Activated naive CD8-positive, alpha-beta T cell treated with anti-CD3 and anti-CD28 coated beads, Interleukin-2, amount 10 ng/mL, durations not matched to agents 7 days and 5 days (primary cell): ENCODE data around the gene MBTPS1. TPM values are rescaled to one million over a fixed set of nuclear protein-coding genes. Genes with fewer than 3 reads are reported as not detected.
A peak's percentile ranks its signal among the peaks of the same experiment; 100 is the strongest.

Experiments
- ATAC-seq: fragments of 150-1000 bp; cut with Tn5 transposase; one replicate; pipeline ENCODE4 v1.10.0; 2021; ENCODE audit warnings: low read depth, moderate library complexity
- POLR2A ChIA-PET: fragments of 350-600 bp; sonication (Branson Sonifier 250); formaldehyde crosslinking; loops from one replicate; lab custom pipeline; 2021; ENCODE audit warnings: antibody characterized with exemption; lab: Charles Lee
- DNase-seq: peaks from one replicate; pipeline ENCODE4 v3.0.0; 2021
- H3K27ac Mint-ChIP-seq: one replicate; pipeline ENCODE4 v1.8.0; 2022; ENCODE audit warnings: mild to moderate bottlenecking, mixed read lengths
- H3K27me3 Mint-ChIP-seq: one replicate; pipeline ENCODE4 v1.8.0; 2022; ENCODE audit warnings: mild to moderate bottlenecking, moderate library complexity, mixed read lengths
- H3K36me3 Mint-ChIP-seq: one replicate; pipeline ENCODE4 v1.8.0; 2021; ENCODE audit warnings: mild to moderate bottlenecking, mixed read lengths
- H3K4me1 Mint-ChIP-seq: one replicate; pipeline ENCODE4 v1.8.0; 2021; ENCODE audit warnings: mixed read lengths
- H3K4me3 Mint-ChIP-seq: one replicate; pipeline ENCODE4 v1.8.0; 2022; ENCODE audit warnings: mild to moderate bottlenecking, moderate library complexity, mixed read lengths
- H3K9me3 Mint-ChIP-seq: one replicate; pipeline ENCODE4 v1.8.0; 2021; ENCODE audit warnings: mixed read lengths
- total RNA-seq, 2 experiments: library from RNA; stranded (reverse); gene quantifications; one replicate each; pipeline ENCODE4 v1.2.3, GENCODE V29; 2021

Gene MBTPS1
- total RNA-seq, 2 experiments from 2014 or later: 73.2 to 85.4 TPM

DNA sequence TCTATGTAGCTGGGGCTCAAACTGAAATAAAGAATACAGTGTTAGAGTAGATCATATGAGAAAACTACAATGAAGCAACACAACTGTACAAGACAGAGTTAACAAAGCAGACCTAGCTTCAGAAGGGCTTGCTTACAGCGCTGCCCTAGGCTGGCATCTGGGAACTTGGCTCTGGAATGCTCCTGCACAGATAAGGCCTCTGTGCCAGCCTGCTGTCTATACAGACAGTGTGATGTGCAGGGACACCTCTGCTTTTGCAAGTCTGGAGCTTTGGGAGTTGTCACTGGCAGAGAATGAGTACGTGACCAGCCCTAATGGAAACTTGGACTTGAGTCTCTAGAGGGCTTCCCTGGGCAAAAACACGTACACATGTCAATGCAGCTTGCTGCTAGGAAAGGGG is 42.0 kb downstream of the MBTPS1 start:
- no peak for ATAC-seq
- POLR2A ChIA-PET: interaction anchor here (1.6 kb wide), 1 partner anchor 43 kb away, joined by 4 read pairs; no protein-coding TSS in a partner anchor
- peaks cover 1% of the 10 kb centered on the region for H3K4me1 Mint-ChIP-seq

GRCh38 chr16:84072014-84072413 is 44.7 kb downstream of the MBTPS1 start:
- no peak for DNase-seq
- peaks cover 15% of the 10 kb centered on the region for H3K36me3 Mint-ChIP-seq
- H3K27me3 Mint-ChIP-seq: no peaks in the 10 kb centered on the region
- no peak overlapping the region for H3K4me3 Mint-ChIP-seq
- peaks cover 3% of the 10 kb centered on the region for H3K4me1 Mint-ChIP-seq
- H3K9me3 Mint-ChIP-seq: no peaks in the 10 kb centered on the region
- POLR2A ChIA-PET: no interaction called here
- no peak for ATAC-seq
- H3K27ac Mint-ChIP-seq: no peak overlapping the region

More for the DNA sequence above, 42.0 kb downstream of the MBTPS1 start:
- no peaks in the 10 kb centered on the region for H3K9me3 Mint-ChIP-seq
- no peak for DNase-seq
- no peak overlapping the region for H3K27ac Mint-ChIP-seq
- H3K36me3 Mint-ChIP-seq: peaks cover 11% of the 10 kb centered on the region
- no peaks in the 10 kb centered on the region for H3K27me3 Mint-ChIP-seq
- H3K4me3 Mint-ChIP-seq: no peak overlapping the region

DNA sequence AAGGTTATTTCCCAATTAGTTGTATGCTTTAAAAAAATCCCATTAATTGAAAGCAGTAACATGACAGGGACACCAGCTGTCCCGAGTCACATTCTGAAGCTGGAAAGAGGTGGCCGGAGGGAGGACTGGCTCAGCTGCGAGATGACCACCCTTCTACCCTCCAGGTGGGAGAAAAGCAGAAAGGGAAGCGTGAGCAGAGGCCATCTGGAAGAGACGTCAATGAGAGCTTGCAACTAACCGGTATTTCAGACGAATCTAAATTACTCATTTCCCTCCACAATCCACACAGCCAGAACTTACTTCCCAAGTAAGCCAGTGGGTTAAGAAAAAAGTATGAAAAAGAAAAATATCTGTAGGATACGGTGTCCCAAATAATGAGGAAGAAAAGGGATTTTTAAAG is 45.6 kb downstream of the MBTPS1 start:
- no peak overlapping the region for H3K4me3 Mint-ChIP-seq
- H3K27me3 Mint-ChIP-seq: no peaks in the 10 kb centered on the region
- DNase-seq (no peak), ATAC-seq (no peak)
- POLR2A ChIA-PET: no interaction called here
- peaks cover 3% of the 10 kb centered on the region for H3K4me1 Mint-ChIP-seq
- peaks cover 15% of the 10 kb centered on the region for H3K36me3 Mint-ChIP-seq
- H3K27ac Mint-ChIP-seq: no peak overlapping the region
- H3K9me3 Mint-ChIP-seq: no peaks in the 10 kb centered on the region

- ATAC-seq: no peak
- no peaks in the 10 kb centered on the region for H3K27me3 Mint-ChIP-seq
- no peak for DNase-seq
- H3K36me3 Mint-ChIP-seq: peaks cover 14% of the 10 kb centered on the region
- H3K27ac Mint-ChIP-seq: no peak overlapping the region
- H3K9me3 Mint-ChIP-seq: no peaks in the 10 kb centered on the region
- H3K4me1 Mint-ChIP-seq: peaks cover 3% of the 10 kb centered on the region
- H3K4me3 Mint-ChIP-seq: no peak overlapping the region
- POLR2A ChIA-PET: no interaction called here
Observed at GRCh38 chr16:84069540-84069939, 47.2 kb downstream of the MBTPS1 start.

- Mint-ChIP-seq H3K9me3 (no peaks in the 10 kb centered on the region), H3K4me1 (peaks cover 3% of the 10 kb centered on the region), H3K36me3 (peaks cover 14% of the 10 kb centered on the region), H3K4me3 (no peak overlapping the region), H3K27me3 (no peaks in the 10 kb centered on the region), H3K27ac (no peak overlapping the region)
- no peak for DNase-seq
- POLR2A ChIA-PET: no interaction called here
- ATAC-seq: no peak
Observed at GRCh38 chr16:84068783-84069462, 47.8 kb downstream of the MBTPS1 start.

GRCh38 chr16:84068041-84068440 is 48.7 kb downstream of the MBTPS1 start:
- DNase-seq (no peak), ATAC-seq (no peak)
- H3K4me1 Mint-ChIP-seq: peaks cover 3% of the 10 kb centered on the region
- no peak overlapping the region for H3K27ac Mint-ChIP-seq
- POLR2A ChIA-PET: no interaction called here
- no peaks in the 10 kb centered on the region for H3K27me3 Mint-ChIP-seq
- H3K4me3 Mint-ChIP-seq: no peak overlapping the region
- H3K36me3 Mint-ChIP-seq: peaks cover 14% of the 10 kb centered on the region
- H3K9me3 Mint-ChIP-seq: no peaks in the 10 kb centered on the region

DNA sequence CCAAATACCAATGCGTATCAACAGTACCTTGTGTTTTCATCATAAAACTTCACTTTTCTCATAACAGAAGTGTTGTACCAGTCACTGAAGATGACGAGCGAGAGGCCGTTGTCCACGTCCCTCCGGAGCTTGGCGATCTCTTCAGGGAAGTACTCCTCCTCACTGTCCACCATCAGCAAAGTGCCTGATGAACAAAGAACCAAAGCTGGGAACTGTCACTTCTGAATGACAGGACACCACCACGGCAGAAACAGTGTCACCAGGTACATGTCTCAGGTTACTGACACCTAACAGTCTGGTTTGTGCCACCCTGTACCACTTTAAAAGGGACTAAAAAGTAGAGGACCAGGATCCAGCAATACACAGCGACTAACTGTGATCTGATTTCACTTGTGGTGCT is 49.1 kb downstream of the MBTPS1 start:
- H3K4me1 Mint-ChIP-seq: peaks cover 5% of the 10 kb centered on the region
- POLR2A ChIA-PET: no interaction called here
- no peaks in the 10 kb centered on the region for H3K9me3 Mint-ChIP-seq
- H3K27ac Mint-ChIP-seq: no peak overlapping the region
- peaks cover 15% of the 10 kb centered on the region for H3K36me3 Mint-ChIP-seq
- no peaks in the 10 kb centered on the region for H3K27me3 Mint-ChIP-seq
- H3K4me3 Mint-ChIP-seq: no peak overlapping the region
- ATAC-seq (no peak), DNase-seq (no peak)

GRCh38 chr16:84065536-84066132 is 51.1 kb downstream of the MBTPS1 start:
- Mint-ChIP-seq H3K27ac (no peak overlapping the region), H3K9me3 (no peaks in the 10 kb centered on the region), H3K27me3 (no peaks in the 10 kb centered on the region), H3K36me3 (peaks cover 9% of the 10 kb centered on the region), H3K4me1 (peaks cover 6% of the 10 kb centered on the region), H3K4me3 (no peak overlapping the region)
- DNase-seq: no peak
- ATAC-seq: no peak
- POLR2A ChIA-PET: no interaction called here

- Mint-ChIP-seq H3K4me3 (no peak overlapping the region), H3K4me1 (peaks cover 6% of the 10 kb centered on the region), H3K9me3 (no peaks in the 10 kb centered on the region), H3K27ac (no peak overlapping the region), H3K36me3 (peaks cover 5% of the 10 kb centered on the region), H3K27me3 (no peaks in the 10 kb centered on the region)
- ATAC-seq: no peak
- DNase-seq: no peak
- POLR2A ChIA-PET: no interaction called here
Observed at GRCh38 chr16:84063980-84064379, 52.8 kb downstream of the MBTPS1 start.

DNA sequence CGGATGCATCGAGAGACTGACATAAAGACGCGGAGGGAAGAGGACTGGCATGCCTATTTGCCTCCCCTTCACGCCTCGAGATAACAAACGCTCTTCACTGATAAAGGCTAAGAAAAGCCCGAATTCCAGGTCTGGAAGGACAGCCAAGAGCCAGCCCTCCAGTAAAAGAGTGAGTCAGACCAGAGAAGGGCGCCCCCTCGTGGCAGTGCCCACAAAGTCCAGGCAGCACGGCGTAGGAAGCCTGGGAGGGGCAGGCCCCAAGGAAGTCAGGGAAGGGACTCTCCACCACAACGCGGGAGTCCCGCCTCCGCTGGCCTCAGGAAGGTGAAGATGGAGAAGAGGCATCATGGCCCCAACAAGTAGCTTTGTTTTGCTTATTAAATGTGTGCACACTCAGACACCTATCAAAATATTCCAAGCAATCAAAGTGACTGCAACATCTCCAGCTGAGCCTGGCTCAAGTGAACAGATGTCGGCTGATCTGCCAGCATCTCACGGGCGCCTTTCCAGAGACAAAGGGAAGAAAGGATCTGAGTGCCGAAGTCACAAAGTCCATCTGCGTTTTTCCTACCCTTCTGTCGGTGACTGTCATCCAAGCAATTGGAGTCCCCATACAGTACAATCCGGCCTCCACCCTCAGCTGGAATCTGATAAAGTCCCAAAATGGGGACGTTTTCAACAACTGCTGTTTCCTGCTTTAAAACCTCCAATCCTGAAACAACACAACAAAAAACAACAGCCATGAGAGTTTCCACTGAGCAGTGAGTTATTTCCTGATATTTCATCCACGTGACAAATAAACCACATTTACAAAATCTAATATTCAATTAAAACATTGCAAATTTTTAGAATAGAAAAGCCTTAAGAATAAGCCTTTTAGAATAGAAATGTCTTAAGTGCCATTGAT is 53.8 kb downstream of the MBTPS1 start:
- ATAC-seq: peak; percentile 80
- H3K36me3 Mint-ChIP-seq: peaks cover 3% of the 10 kb centered on the region
- H3K9me3 Mint-ChIP-seq: no peaks in the 10 kb centered on the region
- peaks cover 4% of the 10 kb centered on the region for H3K4me1 Mint-ChIP-seq
- POLR2A ChIA-PET: no interaction called here
- H3K4me3 Mint-ChIP-seq: no peak overlapping the region
- no peaks in the 10 kb centered on the region for H3K27me3 Mint-ChIP-seq
- H3K27ac Mint-ChIP-seq: no peak overlapping the region
- peak; percentile 76 for DNase-seq

GRCh38 chr16:84061236-84061819 is 55.4 kb downstream of the MBTPS1 start:
- H3K27ac Mint-ChIP-seq: no peak overlapping the region
- ATAC-seq: no peak
- no peaks in the 10 kb centered on the region for H3K27me3 Mint-ChIP-seq
- peaks cover 4% of the 10 kb centered on the region for H3K4me1 Mint-ChIP-seq
- peak; percentile 10 for DNase-seq
- POLR2A ChIA-PET: no interaction called here
- no peak overlapping the region for H3K4me3 Mint-ChIP-seq
- no peaks in the 10 kb centered on the region for H3K9me3 Mint-ChIP-seq
- peaks cover 5% of the 10 kb centered on the region for H3K36me3 Mint-ChIP-seq

- Mint-ChIP-seq H3K27ac (no peak overlapping the region), H3K4me1 (peaks cover 4% of the 10 kb centered on the region), H3K9me3 (no peaks in the 10 kb centered on the region), H3K27me3 (no peaks in the 10 kb centered on the region), H3K36me3 (peaks cover 5% of the 10 kb centered on the region), H3K4me3 (no peak overlapping the region)
- no peak for DNase-seq
- ATAC-seq: no peak
- POLR2A ChIA-PET: no interaction called here
Observed at GRCh38 chr16:84059946-84060901, 56.5 kb downstream of the MBTPS1 start.
